HG03135 (cell line): Measurements from ENCODE around the gene GOLGA8A.
"Not testable (repeated sequence)": the region's sequence is repeated elsewhere in the genome, so short reads cannot be mapped to it uniquely, and the experiment has no call there.

Experiments used
- ATAC-seq: cut with Tn5 transposase; IDR thresholded peaks from one replicate; pipeline ENCODE4 v1.9.1; 2021; ENCODE audit warnings: mild to moderate bottlenecking, moderate library complexity; ENCODE audit not compliant: unreplicated experiment

GOLGA8A gene, protein sequence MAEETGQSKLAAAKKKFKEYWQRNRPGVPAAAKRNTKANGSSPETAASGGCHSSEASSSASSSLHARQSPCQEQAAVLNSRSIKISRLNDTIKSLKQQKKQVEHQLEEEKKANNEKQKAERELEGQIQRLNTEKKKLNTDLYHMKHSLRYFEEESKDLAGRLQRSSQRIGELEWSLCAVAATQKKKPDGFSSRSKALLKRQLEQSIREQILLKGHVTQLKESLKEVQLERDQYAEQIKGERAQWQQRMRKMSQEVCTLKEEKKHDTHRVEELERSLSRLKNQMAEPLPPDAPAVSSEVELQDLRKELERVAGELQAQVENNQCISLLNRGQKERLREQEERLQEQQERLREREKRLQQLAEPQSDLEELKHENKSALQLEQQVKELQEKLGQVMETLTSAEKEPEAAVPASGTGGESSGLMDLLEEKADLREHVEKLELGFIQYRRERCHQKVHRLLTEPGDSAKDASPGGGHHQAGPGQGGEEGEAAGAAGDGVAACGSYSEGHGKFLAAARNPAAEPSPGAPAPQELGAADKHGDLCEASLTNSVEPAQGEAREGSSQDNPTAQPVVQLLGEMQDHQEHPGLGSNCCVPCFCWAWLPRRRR

DNA sequence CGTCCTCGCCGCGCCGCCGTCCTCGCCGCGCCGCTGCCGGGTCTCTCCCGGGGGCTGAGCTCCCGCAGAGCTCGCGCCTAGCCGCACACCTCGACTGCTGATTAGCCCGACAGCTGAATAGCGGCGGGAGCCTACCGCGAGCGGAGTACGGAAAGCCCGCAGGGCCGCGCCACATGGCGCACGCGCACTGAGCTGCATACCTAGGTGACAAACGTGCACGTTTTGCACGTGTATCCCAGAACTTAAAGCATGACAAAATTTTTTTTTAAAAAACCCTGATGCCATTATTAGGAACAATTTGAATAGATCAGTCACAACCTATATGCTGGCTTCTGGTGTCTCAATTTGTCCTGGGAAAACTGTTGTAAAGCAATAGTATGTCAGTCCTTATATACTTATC is at the start of gene GOLGA8A:
Gene GOLGA8A (minus strand): TSS at position 122 of the 400 bp plus-strand sequence. CDS start 48,117 bp downstream, outside the sequence.
- peak; percentile 75 for ATAC-seq

- no peak for ATAC-seq
Observed at GRCh38 chr15:34483644-34484043, 46.0 kb upstream of the GOLGA8A start.

DNA sequence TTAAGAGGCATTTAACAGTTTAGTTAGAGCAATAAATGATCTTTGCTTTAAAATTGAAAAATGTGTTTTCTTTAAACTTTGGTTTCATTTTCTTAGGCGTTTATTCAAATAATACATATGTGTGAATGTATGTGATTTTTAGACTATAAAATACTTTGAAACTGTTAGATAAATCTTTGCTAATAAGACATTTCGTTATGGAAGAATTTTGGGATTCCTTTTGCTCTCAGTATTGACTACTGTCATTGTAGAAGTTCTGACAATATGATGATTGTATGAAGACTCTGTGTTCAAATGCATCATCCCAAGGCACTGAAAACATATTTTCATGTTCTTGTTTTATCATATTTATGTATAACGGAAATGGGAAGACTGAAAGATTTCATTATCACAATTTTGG is 43.8 kb upstream of the GOLGA8A start:
- ATAC-seq = no peak

- ATAC-seq = no peak
Observed at GRCh38 chr15:34473840-34474239, 36.2 kb upstream of the GOLGA8A start.

DNA sequence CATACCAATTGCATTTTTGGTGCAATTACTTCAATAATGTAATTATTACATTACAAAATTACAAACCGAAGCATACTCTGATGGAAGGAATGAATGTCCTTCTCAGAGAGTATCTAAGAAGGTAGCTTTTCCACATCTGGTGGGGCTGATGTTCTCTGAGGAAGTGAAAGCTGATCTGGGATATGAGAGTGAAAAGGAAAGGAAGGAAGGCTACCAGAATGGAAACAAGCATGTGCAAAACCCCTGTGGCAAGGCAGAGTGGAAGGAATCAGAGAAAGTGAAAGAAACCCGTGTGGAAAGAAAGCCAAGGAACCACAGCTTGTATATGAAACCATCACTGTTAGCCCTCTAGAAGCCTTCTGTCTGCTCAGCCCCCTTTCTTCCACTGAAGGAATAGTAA is 35.3 kb upstream of the GOLGA8A start:
- ATAC-seq = no peak

DNA sequence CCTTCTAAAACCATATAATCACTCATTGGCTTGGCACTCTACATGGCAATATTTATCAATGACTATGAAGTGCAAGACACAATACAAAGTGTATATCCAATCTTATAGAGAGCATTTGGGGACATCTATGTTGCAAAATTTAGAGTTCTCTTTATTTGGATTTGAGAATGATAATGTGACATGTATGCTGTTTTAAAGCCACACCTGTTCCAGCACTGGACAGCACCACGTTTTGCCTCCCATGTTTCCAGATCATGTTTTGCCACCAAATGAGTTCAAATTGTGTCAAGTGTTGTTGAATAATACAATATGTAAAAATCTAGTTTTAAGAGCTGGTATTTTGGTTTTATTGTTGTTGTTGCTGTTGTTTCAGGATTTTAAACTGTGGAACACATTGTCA is 33.3 kb upstream of the GOLGA8A start:
- no peak for ATAC-seq

DNA sequence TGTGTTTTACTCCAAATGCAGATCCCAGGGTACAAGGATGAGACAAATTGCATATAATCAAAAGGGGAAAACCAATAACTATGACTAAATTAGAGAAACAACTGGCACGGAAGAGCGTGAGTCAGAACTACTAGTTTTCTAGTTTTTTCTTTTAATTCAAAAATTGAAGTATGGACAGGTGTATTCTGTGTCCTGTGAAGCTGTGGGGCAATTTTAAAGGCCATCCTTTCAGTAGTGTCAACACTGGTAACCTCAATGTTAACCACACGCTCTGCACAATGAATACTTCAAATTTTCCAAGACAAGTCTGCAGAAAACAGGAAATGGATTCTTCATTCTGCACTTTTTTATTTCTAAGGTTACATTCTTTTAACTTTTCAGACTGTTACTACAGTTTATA is 32.5 kb upstream of the GOLGA8A start:
- no peak for ATAC-seq

DNA sequence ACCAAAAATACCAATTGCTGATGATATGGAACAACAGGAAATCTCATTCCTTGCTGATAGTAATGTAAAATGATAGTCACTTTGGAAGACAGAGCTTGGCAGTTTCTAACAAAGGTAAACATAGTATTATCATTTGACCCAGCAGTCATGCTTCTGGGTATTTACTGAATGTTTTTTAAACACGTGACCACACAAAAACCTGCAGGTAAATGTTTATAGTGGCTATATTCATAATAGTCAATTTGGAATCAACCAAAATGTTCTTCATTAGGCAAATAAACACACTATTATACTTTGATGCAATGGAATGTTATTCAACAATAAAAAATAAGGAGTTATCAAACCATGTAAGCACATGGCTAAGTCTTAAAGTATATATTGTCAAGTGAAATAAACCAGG is 24.1 kb upstream of the GOLGA8A start:
- ATAC-seq = no peak

DNA sequence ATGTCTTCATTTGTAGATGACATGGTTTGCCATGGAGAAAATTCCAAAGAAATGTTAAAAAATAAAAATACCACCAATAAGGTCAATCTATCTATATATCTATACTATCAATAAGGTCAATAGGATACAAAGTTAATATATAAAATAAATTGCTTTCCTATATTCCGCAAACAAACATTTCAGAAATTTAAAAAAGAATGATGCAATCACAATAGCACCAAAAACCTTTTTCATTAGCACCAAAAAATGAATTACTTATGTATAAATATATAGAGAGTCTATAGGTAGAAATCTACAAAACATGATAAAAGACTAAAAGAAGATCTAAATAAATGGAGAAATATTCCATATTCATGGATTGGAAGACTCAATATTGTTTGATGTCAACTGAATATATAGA is 22.8 kb upstream of the GOLGA8A start:
- ATAC-seq = no peak

DNA sequence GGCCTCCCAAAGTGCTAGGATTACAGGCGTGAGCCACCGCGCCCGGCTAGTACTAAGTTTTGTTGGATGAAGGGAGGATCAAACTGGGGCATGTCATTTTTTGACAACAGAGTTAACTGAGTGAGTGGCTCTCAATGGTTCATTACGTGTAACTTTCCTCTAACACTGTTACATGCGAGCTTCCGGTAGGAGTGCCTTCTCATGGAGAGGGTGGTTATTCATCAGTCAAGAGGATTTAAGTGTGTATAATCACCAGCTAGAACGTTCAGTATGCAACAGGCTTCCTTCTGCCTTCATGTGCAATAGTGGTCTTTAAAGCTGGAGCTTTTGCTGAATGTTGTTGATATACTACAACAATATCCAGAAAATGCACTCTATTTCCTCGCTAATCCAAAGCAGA is 19.1 kb upstream of the GOLGA8A start:
- ATAC-seq = no peak

- ATAC-seq = no peak
Observed at GRCh38 chr15:34442891-34443290, 5.3 kb upstream of the GOLGA8A start.

DNA sequence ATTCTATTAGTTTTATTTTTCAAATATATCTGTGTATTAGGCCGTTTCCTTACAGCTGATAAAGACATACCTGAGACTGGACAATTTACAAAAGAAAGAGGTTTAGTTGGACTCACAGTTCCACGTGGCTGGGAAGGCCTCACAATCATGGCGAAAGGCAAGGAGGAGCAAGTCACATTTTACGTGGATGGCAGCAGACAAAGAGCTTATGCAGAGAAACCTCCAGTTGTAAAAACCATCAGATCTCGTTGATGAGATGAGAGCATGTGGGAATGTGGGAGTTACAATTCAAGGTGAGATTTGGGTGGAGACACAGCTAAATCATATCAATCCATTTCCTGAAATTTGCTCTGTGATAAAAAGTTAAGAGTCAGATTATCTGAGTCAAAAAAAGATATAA is 2.3 kb upstream of the GOLGA8A start:
- no peak for ATAC-seq

DNA sequence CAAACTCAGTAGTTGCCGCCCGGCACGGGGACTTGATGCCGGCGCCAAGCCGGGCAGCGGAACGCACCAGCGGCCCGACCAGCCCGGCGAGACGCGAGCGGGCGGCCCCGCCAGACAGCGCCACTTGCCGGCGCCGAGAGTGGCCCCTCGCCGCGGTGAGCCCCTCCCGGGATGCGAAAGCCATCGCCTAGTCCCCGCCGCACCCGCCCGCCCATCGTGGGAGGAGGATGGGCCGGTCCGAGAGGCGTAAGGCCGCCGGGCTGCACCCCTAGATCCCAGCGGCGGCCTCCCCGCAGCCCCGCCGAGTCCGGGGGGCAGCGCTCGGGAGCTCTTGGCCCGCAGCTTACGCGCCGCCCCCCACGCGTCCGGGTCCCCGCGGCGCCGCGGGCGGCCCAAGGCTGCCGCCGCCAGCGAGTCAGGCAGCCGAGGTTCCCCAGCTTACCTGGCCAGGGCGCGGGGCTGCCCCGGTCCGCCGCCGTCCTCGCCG is 609 bp downstream of the GOLGA8A start:
- no peak for ATAC-seq

DNA sequence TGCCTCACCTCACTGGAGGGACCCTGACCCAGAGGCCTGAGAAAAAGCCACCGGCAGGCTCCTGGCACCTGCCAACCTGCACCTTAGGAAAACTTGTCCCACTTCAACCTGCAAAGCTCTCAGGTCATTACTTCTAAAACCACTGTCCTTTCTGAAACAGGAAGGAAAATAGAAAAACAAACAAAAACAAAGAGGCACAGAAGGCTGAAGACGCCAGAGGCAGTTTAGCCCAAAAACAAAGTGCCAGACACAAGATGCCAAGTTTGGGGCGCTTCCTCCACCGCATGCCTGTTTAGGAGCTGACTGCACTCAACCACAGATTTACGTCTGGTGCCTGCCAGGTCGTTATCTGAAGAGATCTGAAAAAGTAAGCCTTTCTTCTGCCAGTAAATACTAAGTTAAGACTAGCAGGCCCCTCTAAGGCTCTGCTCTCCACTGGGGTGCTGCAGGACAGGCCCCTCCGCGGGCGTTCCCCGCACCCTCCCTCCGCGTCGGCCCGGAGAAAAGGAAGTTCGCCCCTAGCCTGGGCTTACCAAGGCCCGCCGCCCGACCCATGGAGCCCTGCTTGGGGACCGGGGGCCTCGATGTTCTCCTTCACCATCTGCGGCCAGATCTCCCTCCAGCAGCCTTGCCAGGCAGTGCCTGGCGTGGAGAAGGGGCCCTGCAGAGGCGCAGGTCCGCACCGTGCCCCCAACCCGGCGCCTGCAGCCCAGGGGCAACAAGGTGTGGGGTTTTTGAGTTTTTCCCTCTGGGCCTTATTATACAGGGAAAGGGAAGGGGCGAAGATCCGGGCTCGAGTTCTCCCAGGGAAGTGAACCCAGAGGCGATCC is 1.3 kb downstream of the GOLGA8A start:
- no peak for ATAC-seq

DNA sequence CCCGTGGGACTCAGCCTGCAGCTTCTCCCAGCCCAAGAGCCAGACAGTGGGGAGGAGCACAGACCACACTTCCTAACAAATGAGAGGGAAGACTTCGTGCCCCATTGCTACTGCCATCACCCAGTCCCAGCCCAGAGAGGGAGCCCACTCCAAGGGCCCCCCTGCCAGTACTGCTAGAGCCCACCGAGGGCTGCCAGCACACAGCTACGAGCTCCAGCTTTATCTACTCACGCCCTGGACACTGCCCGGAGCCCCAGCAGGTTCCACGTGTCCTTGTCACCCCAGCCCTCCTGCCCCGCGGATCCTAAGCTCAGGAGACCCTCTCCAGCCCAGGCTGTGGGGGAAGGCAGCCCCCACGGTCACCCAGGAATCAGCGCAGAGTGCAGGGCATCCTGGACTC is 1.9 kb downstream of the GOLGA8A start:
- no peak for ATAC-seq

DNA sequence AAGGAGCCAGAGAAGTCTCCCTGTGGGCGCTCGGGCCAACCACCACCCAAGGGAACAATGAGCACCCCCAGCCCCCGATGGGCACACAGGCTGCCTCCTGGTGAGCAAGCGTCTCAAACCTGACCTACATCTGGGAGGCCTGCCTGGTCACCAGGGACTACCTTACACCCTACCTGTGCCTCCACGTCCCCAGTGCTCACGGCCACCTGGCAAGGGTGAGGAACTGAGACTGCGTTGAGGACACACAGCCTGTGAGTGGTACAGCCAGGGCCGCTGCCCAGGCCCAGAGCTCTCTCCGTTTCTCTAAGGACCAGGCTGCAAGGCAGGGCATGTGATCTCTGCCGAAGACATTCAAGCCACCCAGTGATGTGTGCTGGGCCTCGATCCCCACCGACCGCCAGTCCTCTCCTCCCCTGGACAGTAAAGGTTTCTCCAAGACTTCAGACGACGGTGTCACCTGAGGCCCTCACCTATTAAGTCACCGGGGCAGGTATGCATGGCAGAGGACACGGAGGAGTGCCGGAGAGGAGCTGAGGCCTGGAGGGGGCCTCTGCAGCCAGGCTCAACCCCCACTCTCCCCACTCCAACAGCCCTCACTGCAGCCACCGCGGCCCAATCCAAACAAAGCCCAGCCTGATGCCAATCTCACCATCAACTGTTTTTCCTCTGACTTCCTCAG is 2.8 kb downstream of the GOLGA8A start:
- ATAC-seq = no peak

GRCh38 chr15:34433956-34434626 is 3.5 kb downstream of the GOLGA8A start:
- ATAC-seq = not testable (repeated sequence)

DNA sequence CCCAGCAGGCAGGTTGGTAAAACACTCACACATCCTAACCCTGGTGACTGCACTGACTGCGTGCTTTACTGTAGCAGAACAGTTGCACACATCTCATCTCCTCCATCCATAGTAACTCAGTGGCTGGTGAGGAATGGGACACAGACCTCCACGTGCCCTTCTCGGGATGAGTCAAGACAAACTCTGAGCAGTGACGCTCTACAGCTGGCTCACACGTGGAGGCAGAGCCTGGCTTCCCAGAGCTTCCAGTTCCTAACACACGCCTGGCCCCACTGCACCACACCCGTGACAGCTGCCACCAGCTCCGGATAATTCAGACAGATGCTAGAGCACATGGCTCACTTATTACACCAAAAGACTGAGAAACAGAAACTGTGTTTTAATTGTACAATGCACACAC is 7.0 kb downstream of the GOLGA8A start:
- ATAC-seq = not testable (repeated sequence)

GRCh38 chr15:34423425-34424090 is 14.1 kb downstream of the GOLGA8A start:
- ATAC-seq = not testable (repeated sequence)

DNA sequence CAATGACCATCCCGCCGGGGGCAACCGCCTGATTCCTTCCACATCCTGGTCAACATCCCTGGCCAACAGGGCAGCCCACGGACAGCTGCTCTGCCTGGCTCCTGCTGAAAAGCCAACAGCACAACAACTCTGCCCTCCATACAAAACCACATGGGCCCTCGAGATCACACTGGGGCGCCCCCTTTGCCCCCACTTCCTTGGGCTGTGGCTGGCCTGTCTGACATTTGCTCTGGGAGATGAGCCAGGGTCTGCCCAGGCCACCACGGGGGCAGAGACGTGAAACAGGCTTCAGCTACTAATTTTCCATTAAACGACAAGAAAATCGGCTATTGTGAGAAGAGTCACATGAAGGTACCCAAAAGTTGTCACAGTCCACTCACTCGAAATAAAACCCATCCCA is 16.7 kb downstream of the GOLGA8A start:
- not testable (repeated sequence) for ATAC-seq
